Measurements from ENCODE around the gene KCTD18. TPM values are rescaled to one million over a fixed set of nuclear protein-coding genes. Genes with fewer than 3 reads are reported as not detected.

The KCTD18 gene
- total RNA-seq, 1 donor from 2014 or later: 4.7 TPM

- no peak for TF ChIP-seq CTCF (IDR thresholded peaks at IDR 0.05; ENCODE audit: partially characterized antibody, unreplicated experiment)
- Mint-ChIP-seq H3K36me3 (ENCODE audit: unreplicated experiment) (no peaks in the 10 kb centered on the region), H3K27ac (ENCODE audit: unreplicated experiment) (no peak overlapping the region), H3K9me3 (ENCODE audit: unreplicated experiment) (no peaks in the 10 kb centered on the region), H3K4me3 (ENCODE audit: unreplicated experiment) (no peak overlapping the region), H3K4me1 (ENCODE audit: low read depth, unreplicated experiment) (no peaks in the 10 kb centered on the region), H3K27me3 (ENCODE audit: unreplicated experiment) (no peaks in the 10 kb centered on the region)
- DNase-seq: no peak
These were observed 67.4 kb downstream of the KCTD18 start for GRCh38 chr2:200442471-200442870.

GRCh38 chr2:200439981-200440380 lies 69.9 kb downstream of the KCTD18 start:
- H3K9me3 Mint-ChIP-seq (ENCODE audit: unreplicated experiment): no peaks in the 10 kb centered on the region
- no peaks in the 10 kb centered on the region for H3K27me3 Mint-ChIP-seq (ENCODE audit: unreplicated experiment)
- no peak overlapping the region for H3K27ac Mint-ChIP-seq (ENCODE audit: unreplicated experiment)
- H3K4me1 Mint-ChIP-seq (ENCODE audit: low read depth, unreplicated experiment): no peaks in the 10 kb centered on the region
- peaks cover 3% of the 10 kb centered on the region for H3K36me3 Mint-ChIP-seq (ENCODE audit: unreplicated experiment)
- H3K4me3 Mint-ChIP-seq (ENCODE audit: unreplicated experiment): no peak overlapping the region
- no peak for TF ChIP-seq CTCF (IDR thresholded peaks at IDR 0.05; ENCODE audit: partially characterized antibody, unreplicated experiment)
- no peak for DNase-seq

Other genes starting within 250 kb of the KCTD18 start
- 45.5 TPM for gene SPATS2L, start 203.4 kb downstream of the KCTD18 start, total RNA-seq (ENCODE audit: unreplicated experiment)
- 6.6 TPM for gene SGO2, start 16.1 kb upstream of the KCTD18 start, total RNA-seq (ENCODE audit: unreplicated experiment)
- gene AOX1, start 75.9 kb upstream of the KCTD18 start, total RNA-seq (ENCODE audit: unreplicated experiment): 0.32 TPM

Measured in glutamatergic neuron (in vitro differentiated cells).